ENCODE data around the gene SCAPER. TPM values are rescaled to one million over a fixed set of nuclear protein-coding genes. Genes with fewer than 3 reads are reported as not detected.

The SCAPER gene
- total and polyA plus RNA-seq, 4 donors, result 3.3 to 18.0 (median 9.9) TPM

DNA sequence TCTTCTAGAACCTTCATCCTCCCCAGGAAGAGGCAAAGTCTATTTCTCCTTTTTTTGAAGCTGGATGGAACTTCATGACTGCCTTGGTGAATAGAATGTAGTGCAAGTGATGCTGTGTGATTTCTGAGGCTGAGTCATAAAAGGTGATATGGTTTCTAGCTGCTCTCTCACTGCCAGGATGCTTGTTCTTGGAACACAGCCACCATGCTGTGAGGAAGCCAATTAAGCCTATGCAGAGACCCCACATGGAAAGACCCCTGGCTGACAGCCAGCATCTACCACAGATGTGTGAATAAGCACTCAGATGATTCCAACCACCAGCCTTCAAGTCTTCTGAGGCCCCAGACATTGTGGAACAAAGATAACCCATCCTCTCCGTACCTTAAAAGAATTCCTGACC, 511.5 kb downstream of the SCAPER start:
- Histone ChIP-seq H3K4me3 (ENCODE audit: low read depth in 1 of 3, low read length in 3 of 3) (no peak overlapping the region), H3K9ac (ENCODE audit: low read depth in 1 of 2, low read length in 2 of 2) (no peak overlapping the region), H3K36me3 (ENCODE audit: control insufficient read depth in 4 of 4, insufficient read depth in 3 of 4, low read depth in 1 of 4, low read length in 3 of 4) (no peaks in the 10 kb centered on the region), H3K9me3 (ENCODE audit: control insufficient read depth in 4 of 4, low read length in 3 of 4) (no peaks in the 10 kb centered on the region), H3K27ac (ENCODE audit: low read depth in 1 of 2, low read length in 2 of 2) (no peak overlapping the region), H3K27me3 (ENCODE audit: control insufficient read depth in 4 of 4, insufficient read depth in 4 of 4, low read length in 3 of 4) (no peaks in the 10 kb centered on the region), H3K4me1 (ENCODE audit: control insufficient read depth in 4 of 4, insufficient read depth in 4 of 4, low read length in 3 of 4) (no peaks in the 10 kb centered on the region)
- DNase-seq (ENCODE audit: low spot score), result no peak
- TF ChIP-seq RXRA (IDR thresholded peaks at IDR 0.05), result no peak
- TF ChIP-seq SP1 (IDR thresholded peaks at IDR 0.05), result no peak
- TF ChIP-seq, protein P1, sequence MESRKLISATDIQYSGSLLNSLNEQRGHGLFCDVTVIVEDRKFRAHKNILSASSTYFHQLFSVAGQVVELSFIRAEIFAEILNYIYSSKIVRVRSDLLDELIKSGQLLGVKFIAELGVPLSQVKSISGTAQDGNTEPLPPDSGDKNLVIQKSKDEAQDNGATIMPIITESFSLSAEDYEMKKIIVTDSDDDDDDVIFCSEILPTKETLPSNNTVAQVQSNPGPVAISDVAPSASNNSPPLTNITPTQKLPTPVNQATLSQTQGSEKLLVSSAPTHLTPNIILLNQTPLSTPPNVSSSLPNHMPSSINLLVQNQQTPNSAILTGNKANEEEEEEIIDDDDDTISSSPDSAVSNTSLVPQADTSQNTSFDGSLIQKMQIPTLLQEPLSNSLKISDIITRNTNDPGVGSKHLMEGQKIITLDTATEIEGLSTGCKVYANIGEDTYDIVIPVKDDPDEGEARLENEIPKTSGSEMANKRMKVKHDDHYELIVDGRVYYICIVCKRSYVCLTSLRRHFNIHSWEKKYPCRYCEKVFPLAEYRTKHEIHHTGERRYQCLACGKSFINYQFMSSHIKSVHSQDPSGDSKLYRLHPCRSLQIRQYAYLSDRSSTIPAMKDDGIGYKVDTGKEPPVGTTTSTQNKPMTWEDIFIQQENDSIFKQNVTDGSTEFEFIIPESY (IDR thresholded peaks at IDR 0.05), result no peak
- TF ChIP-seq HNF4G (IDR thresholded peaks at IDR 0.05), result no peak
- TF ChIP-seq, protein P2, sequence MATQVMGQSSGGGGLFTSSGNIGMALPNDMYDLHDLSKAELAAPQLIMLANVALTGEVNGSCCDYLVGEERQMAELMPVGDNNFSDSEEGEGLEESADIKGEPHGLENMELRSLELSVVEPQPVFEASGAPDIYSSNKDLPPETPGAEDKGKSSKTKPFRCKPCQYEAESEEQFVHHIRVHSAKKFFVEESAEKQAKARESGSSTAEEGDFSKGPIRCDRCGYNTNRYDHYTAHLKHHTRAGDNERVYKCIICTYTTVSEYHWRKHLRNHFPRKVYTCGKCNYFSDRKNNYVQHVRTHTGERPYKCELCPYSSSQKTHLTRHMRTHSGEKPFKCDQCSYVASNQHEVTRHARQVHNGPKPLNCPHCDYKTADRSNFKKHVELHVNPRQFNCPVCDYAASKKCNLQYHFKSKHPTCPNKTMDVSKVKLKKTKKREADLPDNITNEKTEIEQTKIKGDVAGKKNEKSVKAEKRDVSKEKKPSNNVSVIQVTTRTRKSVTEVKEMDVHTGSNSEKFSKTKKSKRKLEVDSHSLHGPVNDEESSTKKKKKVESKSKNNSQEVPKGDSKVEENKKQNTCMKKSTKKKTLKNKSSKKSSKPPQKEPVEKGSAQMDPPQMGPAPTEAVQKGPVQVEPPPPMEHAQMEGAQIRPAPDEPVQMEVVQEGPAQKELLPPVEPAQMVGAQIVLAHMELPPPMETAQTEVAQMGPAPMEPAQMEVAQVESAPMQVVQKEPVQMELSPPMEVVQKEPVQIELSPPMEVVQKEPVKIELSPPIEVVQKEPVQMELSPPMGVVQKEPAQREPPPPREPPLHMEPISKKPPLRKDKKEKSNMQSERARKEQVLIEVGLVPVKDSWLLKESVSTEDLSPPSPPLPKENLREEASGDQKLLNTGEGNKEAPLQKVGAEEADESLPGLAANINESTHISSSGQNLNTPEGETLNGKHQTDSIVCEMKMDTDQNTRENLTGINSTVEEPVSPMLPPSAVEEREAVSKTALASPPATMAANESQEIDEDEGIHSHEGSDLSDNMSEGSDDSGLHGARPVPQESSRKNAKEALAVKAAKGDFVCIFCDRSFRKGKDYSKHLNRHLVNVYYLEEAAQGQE (IDR thresholded peaks at IDR 0.05), result no peak
- TF ChIP-seq EGR1 (IDR thresholded peaks at IDR 0.05; ENCODE audit: low read depth in 2 of 2), result no peak
- TF ChIP-seq FOXA2 (IDR thresholded peaks at IDR 0.05), result no peak
- TF ChIP-seq JUND (IDR thresholded peaks at IDR 0.05), result no peak
- TF ChIP-seq HNF4A (conservative IDR thresholded peaks at IDR 0.05), result no peak
- no peak for TF ChIP-seq YY1 (IDR thresholded peaks at IDR 0.05)
- no peak for TF ChIP-seq TAF1 (conservative IDR thresholded peaks at IDR 0.05)
- TF ChIP-seq, protein P3, sequence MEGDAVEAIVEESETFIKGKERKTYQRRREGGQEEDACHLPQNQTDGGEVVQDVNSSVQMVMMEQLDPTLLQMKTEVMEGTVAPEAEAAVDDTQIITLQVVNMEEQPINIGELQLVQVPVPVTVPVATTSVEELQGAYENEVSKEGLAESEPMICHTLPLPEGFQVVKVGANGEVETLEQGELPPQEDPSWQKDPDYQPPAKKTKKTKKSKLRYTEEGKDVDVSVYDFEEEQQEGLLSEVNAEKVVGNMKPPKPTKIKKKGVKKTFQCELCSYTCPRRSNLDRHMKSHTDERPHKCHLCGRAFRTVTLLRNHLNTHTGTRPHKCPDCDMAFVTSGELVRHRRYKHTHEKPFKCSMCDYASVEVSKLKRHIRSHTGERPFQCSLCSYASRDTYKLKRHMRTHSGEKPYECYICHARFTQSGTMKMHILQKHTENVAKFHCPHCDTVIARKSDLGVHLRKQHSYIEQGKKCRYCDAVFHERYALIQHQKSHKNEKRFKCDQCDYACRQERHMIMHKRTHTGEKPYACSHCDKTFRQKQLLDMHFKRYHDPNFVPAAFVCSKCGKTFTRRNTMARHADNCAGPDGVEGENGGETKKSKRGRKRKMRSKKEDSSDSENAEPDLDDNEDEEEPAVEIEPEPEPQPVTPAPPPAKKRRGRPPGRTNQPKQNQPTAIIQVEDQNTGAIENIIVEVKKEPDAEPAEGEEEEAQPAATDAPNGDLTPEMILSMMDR (IDR thresholded peaks at IDR 0.05; ENCODE audit: low read depth, low read length, missing input control), result no peak
- no peak for TF ChIP-seq NR2F2 (IDR thresholded peaks at IDR 0.05)
- TF ChIP-seq, protein P4, sequence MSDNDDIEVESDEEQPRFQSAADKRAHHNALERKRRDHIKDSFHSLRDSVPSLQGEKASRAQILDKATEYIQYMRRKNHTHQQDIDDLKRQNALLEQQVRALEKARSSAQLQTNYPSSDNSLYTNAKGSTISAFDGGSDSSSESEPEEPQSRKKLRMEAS (IDR thresholded peaks at IDR 0.05), result no peak
- TF ChIP-seq GABPA (IDR thresholded peaks at IDR 0.05 in 1 of 2, conservative IDR thresholded peaks at IDR 0.05 in 1 of 2), result no peak
- TF ChIP-seq FOXA1 (IDR thresholded peaks at IDR 0.05), result no peak
- no peak for TF ChIP-seq RAD21 (IDR thresholded peaks at IDR 0.05)
- WGBS, result 93% methylated on average over 1 of the region's 1 CpG

DNA sequence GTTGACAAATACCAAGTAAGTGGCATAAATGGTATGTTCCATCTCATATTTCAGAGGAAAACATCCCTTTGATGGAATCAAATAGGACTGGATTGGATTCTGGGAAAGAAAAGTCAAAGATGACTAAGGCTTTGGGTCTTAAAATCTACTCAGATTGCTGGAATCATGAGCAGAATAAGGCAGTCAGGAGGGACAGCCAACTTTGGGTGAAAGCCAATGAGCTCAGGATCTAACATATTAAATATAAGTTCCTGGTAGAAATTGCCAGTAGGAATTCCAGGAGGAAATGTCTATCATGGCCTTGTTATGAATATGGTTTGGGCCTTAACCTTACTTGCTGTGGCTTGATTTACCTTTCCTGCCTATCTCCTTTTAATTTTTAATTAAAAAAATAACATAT, 513.3 kb downstream of the SCAPER start:
- Histone ChIP-seq H3K27me3 (ENCODE audit: control insufficient read depth in 4 of 4, insufficient read depth in 4 of 4, low read length in 3 of 4) (no peaks in the 10 kb centered on the region), H3K27ac (ENCODE audit: low read depth in 1 of 2, low read length in 2 of 2) (no peak overlapping the region), H3K4me1 (ENCODE audit: control insufficient read depth in 4 of 4, insufficient read depth in 4 of 4, low read length in 3 of 4) (no peaks in the 10 kb centered on the region), H3K9me3 (ENCODE audit: control insufficient read depth in 4 of 4, low read length in 3 of 4) (no peaks in the 10 kb centered on the region), H3K36me3 (ENCODE audit: control insufficient read depth in 4 of 4, insufficient read depth in 3 of 4, low read depth in 1 of 4, low read length in 3 of 4) (no peaks in the 10 kb centered on the region), H3K9ac (ENCODE audit: low read depth in 1 of 2, low read length in 2 of 2) (no peak overlapping the region), H3K4me3 (ENCODE audit: low read depth in 1 of 3, low read length in 3 of 3) (no peak overlapping the region)
- no peak for DNase-seq (ENCODE audit: low spot score)
- TF ChIP-seq, protein P4 (IDR thresholded peaks at IDR 0.05), result no peak
- TF ChIP-seq, protein P5, sequence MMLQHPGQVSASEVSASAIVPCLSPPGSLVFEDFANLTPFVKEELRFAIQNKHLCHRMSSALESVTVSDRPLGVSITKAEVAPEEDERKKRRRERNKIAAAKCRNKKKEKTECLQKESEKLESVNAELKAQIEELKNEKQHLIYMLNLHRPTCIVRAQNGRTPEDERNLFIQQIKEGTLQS (IDR thresholded peaks at IDR 0.05), result no peak
- TF ChIP-seq, protein P3 (IDR thresholded peaks at IDR 0.05; ENCODE audit: low read depth, low read length, missing input control), result no peak
- TF ChIP-seq YY1 (IDR thresholded peaks at IDR 0.05) (no peak), JUND (IDR thresholded peaks at IDR 0.05) (no peak), TAF1 (conservative IDR thresholded peaks at IDR 0.05) (no peak), FOXA1 (IDR thresholded peaks at IDR 0.05) (no peak), NR2F2 (IDR thresholded peaks at IDR 0.05) (no peak), SP1 (IDR thresholded peaks at IDR 0.05) (no peak), RAD21 (IDR thresholded peaks at IDR 0.05) (no peak), FOXA2 (IDR thresholded peaks at IDR 0.05) (no peak), GABPA (IDR thresholded peaks at IDR 0.05 in 1 of 2, conservative IDR thresholded peaks at IDR 0.05 in 1 of 2) (no peak), HNF4G (IDR thresholded peaks at IDR 0.05) (no peak), HNF4A (conservative IDR thresholded peaks at IDR 0.05) (no peak)
- TF ChIP-seq, protein P1 (IDR thresholded peaks at IDR 0.05), result no peak
